GM20431 (cell line): ENCODE data around the gene ACO2.
"Not testable (repeated sequence)": the region's sequence is repeated elsewhere in the genome, so short reads cannot be mapped to it uniquely, and the experiment has no call there.

ENCODE experiments used
- in situ Hi-C: fragments of 300-500 bp; cut with MseI, MboI; formaldehyde crosslinking; loops from one replicate; pipeline ENCODE4 v1.15.0; 2020; ENCODE audit warnings: low sequenced_read_pairs; ENCODE audit not compliant: unreplicated experiment

Gene ACO2

GRCh38 chr22:41561335-41561734 lies 92.4 kb downstream of the ACO2 start:
- in situ Hi-C loops = no loop called here

- in situ Hi-C loops = no loop called here
Measured at GRCh38 chr22:41561788-41562187, 92.9 kb downstream of the ACO2 start.

GRCh38 chr22:41562461-41562860 lies 93.5 kb downstream of the ACO2 start:
- in situ Hi-C loops = no loop called here

- in situ Hi-C loops = no loop called here
Measured at GRCh38 chr22:41563051-41563711, 94.3 kb downstream of the ACO2 start.

GRCh38 chr22:41564563-41564962 lies 95.6 kb downstream of the ACO2 start:
- in situ Hi-C loops = no loop called here

- in situ Hi-C loops = no loop called here
Measured at GRCh38 chr22:41565403-41566054, 96.6 kb downstream of the ACO2 start.

GRCh38 chr22:41567512-41567768 lies 98.5 kb downstream of the ACO2 start:
- in situ Hi-C loops = no loop called here

- in situ Hi-C loops = no loop called here
Measured at GRCh38 chr22:41568811-41569210, 99.9 kb downstream of the ACO2 start.

- in situ Hi-C loops = no loop called here
Measured at GRCh38 chr22:41570221-41570620, 101.3 kb downstream of the ACO2 start.

- in situ Hi-C loops = no loop called here
Measured at GRCh38 chr22:41571786-41572185, 102.9 kb downstream of the ACO2 start.

- in situ Hi-C loops = not testable (repeated sequence)
Measured at GRCh38 chr22:41572305-41572704, 103.4 kb downstream of the ACO2 start.

GRCh38 chr22:41573677-41574076 lies 104.8 kb downstream of the ACO2 start:
- in situ Hi-C loops = no loop called here

- in situ Hi-C loops = no loop called here
Measured at GRCh38 chr22:41574847-41575381, 106.0 kb downstream of the ACO2 start.

- in situ Hi-C loops = no loop called here
Measured at GRCh38 chr22:41575533-41575932, 106.6 kb downstream of the ACO2 start.

- in situ Hi-C loops = no loop called here
Measured at GRCh38 chr22:41576877-41577276, 108.0 kb downstream of the ACO2 start.

GRCh38 chr22:41578114-41578513 lies 109.2 kb downstream of the ACO2 start:
- in situ Hi-C loops = no loop called here
